GM18498 (cell line): ENCODE data around the gene AEBP1.

Source experiments
- ATAC-seq: cut with Tn5 transposase; IDR thresholded peaks from one replicate; pipeline ENCODE4 v1.9.1; 2021; ENCODE audit warnings: mild to moderate bottlenecking, moderate library complexity; ENCODE audit not compliant: unreplicated experiment

The AEBP1 gene

DNA sequence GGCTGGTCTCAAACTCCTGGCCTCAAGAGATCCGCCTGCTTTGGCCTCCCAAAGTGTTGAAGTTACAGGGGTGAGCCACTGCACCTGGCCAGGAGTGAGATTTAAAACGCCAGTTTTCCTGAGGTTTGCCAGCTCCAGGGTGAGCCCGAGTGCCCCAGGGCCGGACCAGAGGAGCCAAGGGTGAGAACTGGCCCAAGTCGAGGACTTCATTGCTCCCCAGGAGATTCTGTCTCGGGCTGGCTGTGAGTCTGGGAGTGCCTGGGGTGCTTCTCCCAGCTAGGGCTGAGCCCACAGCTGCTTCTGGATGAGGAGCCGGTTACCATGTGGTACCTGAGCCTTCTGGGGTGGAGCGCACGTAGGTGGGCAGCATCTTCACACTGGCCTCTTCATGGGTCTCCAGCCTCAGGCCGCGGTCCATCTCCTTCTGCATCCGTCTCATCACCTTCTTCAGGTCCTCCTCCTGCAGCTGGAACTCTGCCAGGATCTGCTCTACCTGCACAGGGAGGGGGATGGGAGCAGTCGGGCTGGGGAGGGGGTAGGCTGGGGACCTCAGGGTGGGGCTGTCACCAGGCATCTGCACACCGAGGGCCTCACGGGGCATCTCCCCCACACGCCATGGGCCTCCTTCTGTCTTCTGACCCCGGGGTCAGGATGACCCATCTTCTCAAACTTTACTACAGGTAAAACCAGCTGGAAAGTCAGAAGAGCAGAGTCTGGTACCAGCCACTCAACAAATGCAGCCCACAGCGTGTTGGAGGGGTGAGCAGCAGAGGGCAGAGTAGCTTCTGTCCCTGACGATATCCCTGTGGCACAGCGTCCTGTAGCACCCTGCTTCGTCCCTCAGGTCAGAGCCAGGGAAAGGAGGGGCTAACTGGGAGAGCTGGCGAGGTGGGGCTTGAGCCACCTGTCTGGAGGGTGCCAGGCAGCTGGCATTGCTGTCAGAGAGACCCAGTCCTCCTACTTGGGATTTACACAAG lies 49.1 kb downstream of the AEBP1 start:
- ATAC-seq: no peak

DNA sequence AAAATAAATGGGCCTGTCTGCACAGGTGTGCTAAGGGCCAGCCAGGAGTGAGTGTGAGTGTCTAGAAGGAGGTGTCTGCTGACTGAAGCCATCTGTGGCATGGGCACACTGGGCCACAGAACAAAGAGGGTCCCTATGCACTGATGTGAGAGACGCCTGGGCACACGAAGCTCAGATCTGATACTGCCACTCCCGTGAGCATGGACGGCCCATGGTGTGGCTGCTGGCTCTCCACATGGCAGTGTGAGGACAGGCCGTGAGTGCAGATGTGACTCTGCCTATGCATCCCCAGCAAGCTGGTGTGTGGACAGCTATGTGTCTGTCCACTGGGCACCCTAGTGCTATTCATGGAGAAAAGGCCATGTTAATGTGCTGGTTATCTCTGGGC lies 49.8 kb downstream of the AEBP1 start:
- no peak for ATAC-seq

DNA sequence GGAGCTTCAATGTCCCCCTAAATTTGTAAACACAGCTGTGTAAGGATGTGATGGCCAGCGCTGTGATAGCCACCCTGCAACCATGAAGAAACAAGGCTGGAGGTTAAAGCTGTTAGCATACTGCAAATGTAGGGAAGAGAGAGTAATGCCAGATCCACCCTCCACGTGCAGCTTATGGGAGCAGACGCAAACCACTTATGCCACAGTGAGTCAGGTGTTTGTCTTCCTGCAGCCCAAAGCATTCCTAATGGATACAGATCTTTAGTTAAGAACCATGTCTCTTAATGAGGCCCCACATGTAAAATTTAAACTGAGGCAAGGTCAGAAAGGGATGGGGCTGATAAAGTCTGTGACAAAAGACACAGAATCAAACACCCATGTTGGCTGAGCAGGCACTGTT lies 50.6 kb downstream of the AEBP1 start:
- no peak for ATAC-seq

DNA sequence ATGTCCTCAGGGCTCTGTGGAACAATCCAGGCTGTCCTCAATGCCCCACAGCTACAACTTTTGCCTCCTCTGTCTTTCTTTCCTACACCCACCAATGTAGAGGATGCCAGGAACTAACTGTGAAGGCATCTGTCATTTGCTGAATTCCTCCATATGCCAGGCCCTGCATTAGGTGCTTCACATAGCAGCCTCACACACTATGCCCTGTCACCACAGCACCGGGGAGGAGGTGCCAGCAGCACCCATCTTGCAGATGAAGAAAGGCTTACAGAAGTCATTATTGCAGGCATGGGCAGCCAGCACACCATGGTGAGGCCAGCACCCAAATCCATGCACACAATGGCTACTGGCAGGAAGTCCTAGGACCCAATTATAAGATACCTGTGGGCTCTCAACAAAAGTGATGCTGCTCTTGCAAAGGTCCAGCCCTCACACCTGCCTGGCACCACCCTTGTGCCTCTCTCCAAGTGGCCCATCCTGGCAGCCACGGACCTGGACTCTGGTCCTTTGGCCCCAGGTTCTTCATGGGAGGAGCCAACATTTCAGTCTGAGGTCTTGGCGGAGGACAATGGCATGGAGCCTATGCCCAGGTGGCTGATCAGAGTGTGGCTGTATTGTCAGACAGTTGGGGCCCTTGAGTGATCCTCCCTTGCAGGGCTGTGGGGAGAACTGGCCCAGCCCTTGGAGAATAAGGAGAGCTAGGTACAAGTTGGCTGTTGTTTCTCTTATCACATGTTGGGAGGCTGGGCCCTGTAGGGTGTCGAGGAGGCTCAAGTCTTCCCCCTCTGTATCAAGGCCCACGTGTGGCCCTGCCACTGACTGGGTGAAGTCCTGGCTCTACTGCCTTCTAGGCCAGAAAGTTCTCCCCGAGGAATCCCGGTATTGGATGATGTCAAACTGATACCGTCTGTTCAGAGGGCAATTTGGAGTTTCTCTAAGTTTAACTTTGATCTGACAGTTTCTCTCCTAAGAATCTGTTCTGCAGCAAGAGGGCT lies 51.3 kb downstream of the AEBP1 start:
- no peak for ATAC-seq

DNA sequence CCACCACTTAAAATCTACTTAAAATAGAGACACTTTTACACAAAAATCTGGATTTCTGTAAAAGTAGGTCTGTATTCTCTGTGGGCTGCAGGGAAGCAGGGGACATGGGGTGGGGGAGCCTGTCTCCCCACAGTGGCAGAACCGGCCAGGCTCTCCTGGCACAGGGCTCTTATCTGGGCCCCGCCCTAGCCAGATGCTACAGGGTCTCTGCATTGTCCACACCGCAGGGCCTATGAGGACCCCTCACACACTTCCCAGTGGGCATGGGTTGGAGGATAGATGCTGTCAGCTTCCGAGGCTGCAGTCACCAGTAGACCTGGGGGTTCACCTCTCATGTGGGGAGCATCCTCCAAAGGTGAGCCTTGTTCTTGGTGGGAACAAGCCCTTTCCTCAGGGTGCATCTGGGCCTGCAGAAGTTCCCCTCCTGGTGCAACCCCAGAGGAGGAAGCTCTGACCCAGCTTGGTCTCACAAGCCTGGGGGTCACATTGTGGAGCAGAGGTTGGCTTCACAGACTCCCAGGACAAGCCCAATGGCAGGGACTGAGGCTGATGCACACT lies 52.4 kb downstream of the AEBP1 start:
- no peak for ATAC-seq

DNA sequence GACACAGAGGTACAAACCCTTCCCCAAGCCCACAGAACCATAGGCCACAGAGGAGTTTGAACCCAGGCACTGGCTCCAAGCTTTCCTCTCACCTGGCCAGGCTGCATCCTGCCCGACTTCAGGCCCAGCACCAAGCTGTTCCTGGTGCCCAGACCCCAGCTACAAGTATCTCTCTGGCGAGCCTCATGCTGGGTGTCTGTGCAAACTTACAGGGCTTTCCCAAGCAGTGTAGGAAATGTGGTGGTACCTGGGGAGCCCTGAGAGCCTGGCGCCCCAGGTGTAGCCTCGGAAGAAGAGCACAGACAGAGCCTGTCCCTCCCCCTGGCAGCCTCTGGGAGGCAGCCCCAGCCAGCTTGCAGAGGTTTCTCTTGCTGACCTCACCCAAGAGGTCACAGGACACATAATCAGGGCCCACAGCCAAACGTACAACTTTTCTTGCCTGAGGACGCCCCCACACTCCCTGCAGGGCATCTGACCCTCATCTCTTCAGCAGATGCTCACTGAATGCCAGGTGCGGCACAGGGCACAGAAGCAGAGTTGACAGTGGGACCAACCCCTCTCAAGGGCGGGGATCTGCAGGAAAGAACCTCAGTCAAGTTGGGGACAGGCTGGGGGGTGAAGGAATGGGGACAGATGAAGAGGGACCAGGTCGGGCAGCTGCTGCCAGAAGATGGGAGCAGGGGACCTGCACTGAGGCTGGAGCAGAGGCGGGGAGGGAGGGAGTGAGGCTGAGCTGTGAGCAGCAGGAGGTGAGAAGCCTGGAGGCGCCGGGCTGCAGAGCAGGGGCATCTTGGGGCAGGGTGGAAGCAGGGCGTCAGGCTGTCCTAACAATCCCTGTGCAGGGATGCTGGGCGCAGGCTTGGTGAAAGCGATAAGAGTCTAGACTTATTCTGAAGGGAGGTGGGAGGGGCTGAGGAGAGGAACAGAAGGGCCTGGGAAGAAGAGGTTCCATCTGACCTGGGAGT lies 53.3 kb downstream of the AEBP1 start:
- no peak for ATAC-seq

DNA sequence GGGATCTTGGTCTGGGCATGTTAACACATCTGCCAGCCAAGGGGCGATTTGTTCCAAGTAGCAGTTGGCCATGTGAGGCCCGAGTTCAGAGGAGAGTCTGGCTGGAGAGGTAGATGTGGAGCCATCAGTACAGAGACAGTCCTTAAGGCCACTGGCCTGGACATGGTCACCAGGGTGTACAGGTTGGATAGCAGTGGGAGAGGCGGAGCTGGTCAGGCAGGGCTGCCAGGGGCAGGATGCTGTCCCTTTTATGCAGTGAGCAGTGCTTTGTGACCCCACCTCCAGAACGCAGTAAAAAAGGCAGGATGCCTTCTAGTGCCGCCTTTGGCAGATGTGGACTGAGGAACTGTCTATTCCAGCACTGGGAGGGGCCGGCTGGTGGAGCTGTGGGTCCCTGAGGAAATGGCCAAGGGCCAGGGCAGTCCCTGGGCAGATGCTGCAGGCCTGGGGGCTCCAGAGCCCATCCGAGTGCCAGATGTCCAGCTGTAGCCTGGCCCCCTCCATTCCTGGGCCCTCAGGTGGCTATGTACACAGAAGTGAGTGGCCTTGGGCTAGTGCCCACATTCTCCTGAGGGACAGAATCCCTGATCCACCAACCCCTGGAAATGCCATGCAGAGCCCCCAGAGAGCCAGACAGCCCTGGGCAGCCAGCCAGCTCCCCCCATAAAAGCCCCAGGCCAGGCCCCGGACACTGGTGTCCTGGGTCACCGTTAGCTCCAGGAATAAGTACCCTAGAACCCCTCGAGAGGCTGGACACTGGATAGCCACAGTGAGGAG lies 54.1 kb downstream of the AEBP1 start:
- no peak for ATAC-seq

DNA sequence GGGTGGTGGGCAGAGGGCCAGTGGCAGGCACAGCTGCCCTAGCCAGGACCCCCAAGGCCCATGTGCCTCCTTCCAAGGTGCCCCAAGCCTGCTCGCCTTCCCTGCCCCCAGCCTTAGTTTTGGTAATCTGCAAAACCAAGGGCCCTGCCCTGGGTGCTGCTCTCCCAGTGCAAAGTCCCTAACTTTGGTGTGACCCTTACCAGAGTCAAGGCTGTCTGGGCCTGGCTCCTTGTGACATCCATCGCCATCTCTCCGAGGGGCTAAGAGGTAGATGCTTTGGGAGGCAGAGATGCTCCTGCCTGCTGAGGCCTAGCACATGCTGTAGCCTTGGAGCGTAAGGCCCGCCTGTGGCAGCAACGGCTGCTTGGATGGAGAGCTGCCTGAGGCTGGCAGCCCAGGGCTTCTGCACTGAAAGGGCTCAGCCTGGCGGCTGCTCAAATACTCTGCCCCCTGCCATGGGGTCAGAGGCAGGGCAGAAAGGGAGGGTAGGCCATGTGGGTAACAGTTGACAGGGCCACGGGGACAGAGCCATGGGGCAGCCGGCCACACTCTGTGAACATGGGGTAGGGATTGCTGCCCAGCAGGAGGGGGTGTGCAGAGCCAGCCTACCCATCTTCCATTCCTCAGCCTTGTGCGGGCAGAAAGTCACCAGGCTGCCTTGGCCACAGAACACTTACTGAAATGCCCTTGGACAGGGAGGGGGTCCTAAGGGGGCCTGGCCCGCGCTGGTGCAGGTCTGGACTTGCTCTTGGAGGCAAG lies 54.9 kb downstream of the AEBP1 start:
- no peak for ATAC-seq

DNA sequence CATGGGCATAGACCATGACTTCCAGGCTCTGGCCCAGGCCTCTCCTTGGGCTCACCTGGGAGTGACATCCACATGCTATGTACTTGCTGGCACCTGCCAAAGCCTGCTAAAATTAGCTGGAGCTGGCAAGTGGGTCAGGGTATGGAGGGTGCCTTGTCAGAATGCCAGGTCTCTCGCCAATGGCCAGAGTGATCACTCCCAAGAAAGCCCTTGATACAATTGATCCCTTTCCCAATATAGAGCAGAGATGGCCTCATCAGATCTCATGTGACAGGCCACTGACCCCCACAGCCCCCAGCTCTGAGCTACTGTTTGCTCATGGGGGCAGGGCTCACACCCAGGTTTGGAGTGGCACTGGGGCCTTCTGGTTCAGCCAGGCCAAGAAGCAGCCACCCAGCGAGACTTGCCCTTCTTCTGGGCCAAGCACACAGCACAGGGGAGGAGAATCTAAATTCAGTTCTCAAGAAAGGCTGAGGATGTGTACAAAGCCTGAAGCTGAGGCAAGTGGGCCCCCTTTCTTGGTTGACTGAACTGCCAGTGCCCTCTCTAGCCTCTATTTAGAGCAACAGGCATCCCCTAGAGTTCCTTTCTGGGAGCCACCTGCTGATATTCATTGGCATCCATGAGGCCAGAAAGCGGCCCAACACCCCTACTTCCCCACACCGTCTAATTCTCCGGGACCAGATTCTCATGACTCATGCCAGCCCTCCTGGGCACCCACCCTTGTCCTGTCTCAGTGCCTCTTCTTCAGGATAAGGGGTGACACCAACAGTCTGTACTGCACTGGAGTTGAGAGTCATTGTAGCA lies 55.9 kb downstream of the AEBP1 start:
- no peak for ATAC-seq

DNA sequence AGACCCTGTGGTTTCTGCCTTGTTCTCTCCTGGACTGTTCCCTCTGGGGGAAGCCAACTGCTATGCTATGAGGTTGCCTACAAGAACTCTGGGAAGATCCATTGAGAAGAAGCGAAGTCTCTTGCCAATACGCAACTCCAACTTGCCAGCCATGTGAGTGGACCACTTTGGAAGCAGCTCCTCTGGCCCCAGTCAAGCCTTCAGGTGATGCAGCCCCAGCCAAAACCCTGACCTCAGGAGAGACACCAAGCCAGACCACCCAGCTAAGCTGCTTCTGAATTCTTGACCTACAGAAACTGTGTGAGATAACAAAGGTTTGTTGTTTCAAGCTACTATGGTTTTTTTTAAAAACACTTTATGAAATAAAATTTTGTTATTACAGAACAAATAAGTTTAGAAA lies 57.2 kb downstream of the AEBP1 start:
- ATAC-seq: no peak

DNA sequence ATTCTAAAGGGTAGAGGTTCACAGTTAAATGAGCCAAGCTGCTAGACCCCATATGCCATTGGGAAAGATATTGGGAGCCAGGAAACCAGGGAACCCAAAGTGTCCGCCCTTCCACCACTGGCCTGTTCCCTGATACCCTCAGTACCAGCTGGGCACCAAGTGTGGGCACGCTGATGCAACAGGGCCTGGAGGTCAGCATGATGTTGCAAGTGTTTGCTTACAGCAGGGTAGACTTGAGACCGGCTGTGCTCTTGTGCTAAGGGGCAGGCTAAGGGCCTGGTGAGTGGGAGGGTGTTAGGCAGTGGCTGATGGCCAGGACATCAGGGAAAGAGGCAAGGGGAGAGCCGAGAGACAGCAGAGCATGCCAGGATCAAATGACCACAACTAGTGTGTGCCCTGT lies 58.0 kb downstream of the AEBP1 start:
- ATAC-seq: no peak

DNA sequence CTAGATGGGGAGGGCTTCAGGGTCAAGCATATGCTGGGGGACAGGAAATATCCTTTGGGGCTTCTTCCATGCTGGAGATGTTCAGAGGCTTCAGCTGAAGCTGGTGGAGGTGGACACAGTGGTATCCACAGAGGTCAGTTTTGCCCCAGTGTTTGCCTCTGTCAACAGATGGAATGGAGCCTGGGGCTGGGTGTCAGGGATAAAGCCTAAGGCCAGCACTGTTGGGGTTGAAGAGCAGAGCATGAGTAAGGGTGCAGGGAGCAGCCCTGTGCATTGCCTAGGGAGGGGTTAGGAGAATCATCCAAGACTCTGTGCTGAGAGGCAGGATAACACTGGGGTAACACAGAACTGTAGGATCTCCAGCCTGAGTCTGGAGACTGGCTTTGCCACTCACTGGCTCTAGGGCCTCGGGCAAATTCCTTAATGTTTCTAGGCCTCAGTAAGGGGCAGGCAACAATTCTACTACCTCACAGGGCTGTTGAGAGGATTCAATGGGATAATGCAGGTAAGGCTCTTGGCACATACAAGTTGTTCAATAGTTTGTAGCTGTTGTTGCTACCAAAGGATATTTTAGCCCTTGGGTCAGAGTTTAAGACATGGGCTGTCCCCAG lies 58.7 kb downstream of the AEBP1 start:
- no peak for ATAC-seq

DNA sequence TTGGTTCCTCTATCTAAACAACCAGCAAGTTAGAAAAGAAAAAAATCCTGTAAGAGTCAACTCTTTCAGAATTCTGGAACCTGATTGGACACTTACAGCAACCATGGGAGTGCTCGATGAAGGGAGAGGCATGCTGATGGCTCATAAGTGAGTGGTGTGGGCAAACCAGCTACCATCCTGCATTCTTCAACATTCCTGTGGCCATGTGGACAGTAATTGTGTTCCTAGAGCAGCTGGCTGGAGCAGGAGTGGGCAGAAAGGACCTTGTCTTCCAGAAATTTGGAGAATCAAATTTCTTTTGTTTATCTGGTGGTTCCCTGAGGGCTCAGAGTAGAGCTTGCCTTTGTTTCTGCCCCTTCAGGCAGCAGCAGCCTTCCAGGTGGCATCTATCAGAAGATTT lies 59.4 kb downstream of the AEBP1 start:
- ATAC-seq: no peak
